GM21360 (cell line): ENCODE measurements around the gene AKAP7.
A peak's percentile ranks its signal among the peaks of the same experiment; 100 is the strongest.

Source experiments
- ATAC-seq: cut with Tn5 transposase; IDR thresholded peaks from one replicate; pipeline ENCODE4 v1.9.1; 2021; ENCODE audit warnings: mild to moderate bottlenecking, moderate library complexity; ENCODE audit not compliant: unreplicated experiment

AKAP7 gene

DNA sequence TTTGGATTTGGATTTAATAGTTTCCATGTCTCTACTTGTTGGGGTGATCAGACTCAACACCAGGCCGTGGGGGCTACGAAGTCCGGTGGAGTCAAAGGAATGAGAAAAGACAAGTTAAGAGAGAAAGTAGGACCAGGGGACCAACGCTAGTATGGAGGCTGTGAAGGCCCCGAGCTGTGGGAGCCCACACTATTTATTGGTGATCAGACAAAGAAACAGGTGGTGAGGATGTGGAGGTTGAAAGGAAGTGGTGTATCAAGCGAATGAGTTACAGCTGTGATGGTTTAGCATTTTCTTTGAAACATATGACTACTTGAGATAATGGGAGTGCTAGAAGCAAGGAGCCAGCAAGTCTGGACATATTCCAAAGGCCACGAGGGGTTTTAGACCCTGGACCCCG lies 62.4 kb downstream of the AKAP7 start:
- no peak for ATAC-seq

DNA sequence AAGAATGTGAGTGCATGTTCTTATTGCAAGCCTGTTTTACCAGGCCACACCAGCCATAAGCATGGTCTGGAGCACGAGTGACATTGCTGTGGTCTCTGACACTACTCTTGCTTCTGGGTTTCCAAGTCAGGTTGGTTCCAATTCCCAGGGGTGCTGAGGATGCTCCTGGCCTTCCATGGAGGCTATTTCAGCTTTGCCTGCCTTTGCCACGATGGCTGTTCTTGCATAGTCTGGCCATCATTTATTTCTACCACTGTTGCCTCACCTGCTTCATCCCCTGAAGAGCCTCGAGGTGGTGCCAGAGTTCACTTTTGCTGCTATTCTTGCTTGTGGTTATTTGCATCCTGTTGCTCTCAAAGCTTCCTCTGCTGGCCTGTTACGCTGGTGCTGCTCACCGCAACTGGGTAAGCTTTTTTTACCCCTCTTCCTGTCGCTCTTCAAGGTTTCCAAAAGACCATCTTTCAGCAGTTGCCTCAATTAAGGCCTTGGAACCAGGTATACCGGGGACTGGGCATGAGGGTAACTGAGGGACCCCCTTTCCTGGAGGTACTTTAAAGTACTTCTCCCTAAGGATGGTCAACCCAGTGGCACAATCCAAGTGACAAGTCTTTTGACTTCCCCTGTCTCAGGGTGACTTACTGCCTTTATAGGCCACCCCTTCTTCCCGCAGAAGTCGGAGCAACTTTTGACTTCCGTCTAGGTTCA lies 64.5 kb downstream of the AKAP7 start:
- ATAC-seq, result peak; percentile 100

DNA sequence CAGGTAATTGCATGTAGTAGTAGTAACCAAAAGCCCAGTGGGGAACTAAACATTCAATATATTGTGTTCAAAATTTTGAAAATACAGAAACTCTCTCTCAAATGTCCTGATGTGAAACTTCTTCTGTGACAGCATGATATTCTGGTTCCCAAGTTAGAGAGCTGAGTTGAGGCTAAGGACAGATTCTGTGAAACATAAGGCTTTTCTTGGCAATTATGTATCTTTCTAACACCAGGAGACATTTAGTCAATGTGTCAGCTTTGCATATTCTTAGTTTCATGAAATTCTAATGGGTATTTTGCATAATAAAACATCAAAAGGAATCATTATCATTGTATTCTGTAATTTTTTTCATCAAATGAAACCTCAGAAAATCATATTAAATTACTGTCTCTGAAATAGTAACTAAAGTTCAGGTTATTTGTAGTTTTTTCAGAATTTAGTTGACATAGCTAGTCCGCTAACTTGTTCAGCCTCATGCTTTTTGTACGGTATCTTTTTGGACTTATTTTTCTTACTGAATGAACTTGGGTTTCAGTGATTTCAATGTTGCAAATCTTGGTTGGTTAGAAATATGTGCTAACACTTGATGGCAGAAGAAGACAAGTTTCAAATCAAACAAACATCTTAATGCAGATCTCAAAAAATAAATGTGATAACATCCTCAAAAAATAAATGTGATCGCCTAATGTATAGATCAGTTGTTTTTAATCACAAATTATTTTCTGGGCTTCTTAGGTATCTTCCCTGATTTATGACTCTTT lies 70.4 kb downstream of the AKAP7 start:
- no peak for ATAC-seq

DNA sequence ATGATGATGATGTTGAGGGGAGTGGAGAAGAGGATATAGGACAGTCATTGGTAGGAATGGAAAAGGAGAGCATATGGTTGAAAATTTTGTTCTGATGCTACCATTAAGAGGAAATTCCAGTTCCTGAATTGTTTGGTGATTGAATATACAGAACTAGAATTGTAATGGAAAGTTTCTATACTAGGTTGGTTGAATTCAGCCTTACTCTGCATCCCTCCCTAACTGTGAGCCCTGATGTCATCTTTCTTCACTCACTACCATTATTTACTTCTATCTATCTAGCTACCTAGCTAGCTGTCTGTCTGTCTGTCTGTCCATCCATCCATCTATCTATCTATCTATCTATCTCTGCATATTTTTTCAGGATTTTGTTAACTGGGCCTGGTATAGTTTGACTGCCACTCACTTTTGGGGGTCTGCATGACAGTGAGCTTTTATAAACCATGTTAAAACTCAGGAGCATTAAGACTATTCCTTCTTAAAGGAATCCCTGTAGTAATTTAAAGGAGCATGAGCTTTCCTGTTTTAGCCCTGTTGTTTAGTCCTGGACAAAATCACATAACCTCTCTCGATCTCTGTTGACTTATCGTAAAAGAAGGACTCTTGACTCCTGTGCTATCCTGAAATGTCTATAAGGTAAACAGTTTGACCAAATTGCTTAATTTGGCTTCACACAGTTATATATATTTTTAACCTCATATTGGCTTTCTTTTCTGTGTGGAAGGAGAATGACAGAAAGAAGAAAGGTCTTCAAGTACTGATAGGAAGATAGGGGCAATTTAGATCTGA lies 71.4 kb downstream of the AKAP7 start:
- ATAC-seq, result no peak

DNA sequence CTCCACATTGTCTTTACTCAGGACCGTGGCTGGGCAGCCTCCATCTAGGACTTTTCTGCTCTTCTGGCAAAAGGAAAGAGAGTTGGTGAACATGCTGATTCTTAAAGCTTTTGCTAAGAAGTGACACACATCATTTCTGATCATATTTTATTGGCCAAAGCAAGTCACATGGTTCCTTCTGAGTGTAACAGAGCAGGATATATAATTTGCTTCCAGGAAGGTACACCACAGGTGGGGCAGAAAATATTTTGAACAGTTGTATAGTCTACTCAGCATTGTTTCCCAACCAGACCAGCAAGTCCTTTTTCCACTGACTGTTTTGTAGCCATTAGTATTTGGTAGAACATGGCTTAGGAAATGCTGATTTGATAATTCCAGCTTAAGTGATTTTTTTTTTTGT lies 73.5 kb downstream of the AKAP7 start:
- no peak for ATAC-seq

DNA sequence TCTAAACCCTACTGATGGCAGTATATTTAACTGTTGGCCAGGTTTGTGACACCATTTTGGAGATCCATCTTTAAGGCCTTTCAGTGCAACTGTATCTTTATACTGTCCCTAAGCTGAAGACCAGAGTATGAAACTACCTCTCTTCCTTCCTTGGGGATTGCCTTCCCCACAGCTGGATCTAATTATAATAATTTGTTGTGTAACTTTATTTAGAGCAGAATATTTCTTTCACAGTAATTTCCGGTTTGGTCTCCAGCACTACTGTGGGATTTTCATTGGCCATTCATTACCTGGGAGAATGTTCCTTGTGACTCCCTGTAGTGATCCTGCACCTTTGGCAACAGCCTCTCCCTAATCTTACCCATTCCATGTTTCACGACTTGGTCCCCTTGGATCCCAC lies 75.2 kb downstream of the AKAP7 start:
- ATAC-seq, result no peak

DNA sequence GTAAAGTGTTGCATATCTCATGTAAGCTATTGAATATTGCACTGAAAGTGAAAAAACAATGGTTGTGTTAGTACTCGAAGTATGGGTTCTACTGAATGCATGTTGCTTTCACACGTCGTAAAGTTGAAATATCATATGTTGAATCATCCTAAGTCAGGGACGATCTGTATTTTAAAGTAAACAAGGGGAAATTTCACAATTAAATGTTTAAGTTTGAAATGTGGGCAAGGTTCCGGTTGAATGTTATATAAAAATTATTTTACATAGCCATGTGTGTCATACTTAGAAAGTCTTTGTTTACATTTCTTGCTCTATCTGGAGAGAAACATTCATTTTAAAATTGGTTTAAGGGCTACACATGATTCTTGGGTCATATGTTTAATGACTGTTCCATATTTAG lies 76.8 kb downstream of the AKAP7 start:
- no peak for ATAC-seq

DNA sequence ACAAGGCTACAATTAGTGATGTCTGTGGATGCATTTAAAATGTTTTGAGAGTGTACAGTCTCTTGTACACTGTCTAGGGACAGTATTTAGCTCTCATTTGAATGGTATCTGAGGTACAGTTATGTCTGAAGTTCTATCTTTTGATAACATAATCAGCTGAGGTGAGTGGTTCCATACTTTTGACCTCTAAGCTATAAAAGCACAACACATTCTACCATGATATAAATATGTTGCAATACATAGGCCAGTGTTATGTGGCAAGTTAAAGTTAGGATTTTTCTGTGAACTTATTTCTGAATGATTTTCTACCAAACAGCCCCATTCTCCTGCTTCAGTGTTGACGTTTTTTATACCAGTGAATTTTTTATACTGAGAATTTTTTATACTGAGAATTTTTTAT lies 77.6 kb downstream of the AKAP7 start:
- no peak for ATAC-seq

DNA sequence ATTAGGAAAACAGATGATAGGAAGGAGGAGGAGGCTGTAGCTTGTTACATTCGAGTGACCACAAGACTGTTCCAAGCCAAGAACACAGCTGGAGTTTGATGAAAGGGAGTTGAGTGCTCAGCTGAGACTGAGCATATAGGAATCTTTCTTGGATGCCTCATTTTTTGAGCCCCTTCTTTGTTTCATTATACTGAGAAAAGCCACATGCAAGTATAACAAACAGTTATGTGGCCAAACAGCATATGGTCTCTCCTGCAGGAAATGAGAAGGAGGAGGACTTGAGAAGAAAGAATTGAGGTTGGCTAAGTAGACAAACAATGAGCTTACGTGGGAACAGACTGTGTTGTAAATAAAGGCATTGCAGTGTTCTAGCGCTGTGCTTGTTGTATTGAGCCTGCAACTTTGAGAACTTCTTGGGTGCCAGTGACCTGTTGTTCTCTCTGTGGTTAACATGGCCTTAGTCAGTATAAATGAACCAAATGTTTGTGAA lies 78.3 kb downstream of the AKAP7 start:
- no peak for ATAC-seq

DNA sequence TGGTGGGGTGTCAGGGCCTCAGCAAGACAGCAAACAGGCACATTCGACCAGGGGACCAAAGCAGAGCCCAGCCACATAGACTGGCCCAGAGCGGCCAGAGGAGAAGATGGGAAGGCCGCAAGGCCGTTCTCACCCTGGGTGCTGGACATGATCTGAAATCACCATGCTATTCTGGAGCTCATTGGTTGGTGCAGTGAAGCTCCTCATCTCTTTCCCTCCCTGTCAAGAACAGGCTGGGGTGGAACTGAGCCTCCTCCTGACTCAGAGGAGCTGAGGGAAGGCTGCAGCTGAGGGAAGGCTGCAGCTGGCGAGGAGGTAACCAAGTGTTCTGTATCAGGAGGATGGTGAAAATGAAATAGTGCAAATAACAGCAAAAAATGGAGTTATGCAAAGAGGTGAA lies 80.0 kb downstream of the AKAP7 start:
- no peak for ATAC-seq

DNA sequence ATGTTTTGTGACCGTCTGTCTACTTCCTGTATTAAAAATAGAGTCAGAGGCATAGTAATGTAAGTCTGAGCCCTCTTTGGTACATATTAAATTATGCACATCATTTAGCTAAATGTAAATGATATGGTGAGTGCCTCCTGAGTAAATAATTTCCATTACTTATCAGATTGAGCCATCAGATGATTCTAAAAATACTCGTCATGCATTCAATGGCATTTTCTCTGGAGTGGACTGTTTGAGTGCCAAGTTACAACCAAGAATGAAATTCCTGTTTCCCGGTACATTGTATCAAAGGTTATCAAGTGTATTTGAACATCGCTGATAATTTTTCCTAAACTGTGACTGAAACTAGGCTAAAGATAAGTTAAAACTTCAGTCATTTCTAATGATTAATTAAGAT lies 81.0 kb downstream of the AKAP7 start:
- ATAC-seq, result no peak

DNA sequence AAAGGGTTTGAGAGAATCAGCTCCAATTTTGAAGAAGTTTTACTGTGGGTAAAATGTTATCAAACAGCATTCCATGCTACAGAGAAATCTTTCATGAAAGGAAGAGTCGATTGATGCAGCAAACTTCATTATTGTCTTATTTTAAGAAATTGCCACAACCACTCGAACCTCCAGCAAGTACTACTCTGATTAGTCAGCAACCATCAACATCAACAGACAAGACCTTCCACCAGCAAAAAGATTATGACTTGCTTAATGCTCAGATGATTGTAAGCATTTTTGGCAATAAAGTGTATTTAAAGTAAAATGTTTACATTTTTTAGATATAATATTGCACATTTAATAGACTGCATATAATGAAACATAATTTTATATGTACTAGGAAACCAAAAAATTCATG lies 87.5 kb downstream of the AKAP7 start:
- ATAC-seq, result no peak

DNA sequence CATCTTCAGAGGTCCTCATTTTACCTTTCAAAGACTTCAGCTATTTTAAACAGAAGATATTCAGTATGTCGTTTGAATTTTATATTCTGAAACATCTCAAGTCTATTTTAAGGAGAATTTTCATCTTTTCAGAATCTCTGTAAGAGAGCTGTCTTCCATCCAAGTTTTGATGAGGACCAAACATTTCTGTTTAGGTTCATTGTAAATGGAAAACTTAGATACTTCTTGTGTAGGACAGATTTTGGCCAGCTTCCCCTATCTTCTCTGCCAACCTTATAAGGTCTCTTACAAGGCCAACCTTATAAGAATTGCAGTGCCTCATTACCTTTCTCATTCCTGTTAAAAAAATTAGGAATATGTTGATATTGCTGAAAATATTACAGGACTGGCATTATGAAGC lies 88.1 kb downstream of the AKAP7 start:
- no peak for ATAC-seq

DNA sequence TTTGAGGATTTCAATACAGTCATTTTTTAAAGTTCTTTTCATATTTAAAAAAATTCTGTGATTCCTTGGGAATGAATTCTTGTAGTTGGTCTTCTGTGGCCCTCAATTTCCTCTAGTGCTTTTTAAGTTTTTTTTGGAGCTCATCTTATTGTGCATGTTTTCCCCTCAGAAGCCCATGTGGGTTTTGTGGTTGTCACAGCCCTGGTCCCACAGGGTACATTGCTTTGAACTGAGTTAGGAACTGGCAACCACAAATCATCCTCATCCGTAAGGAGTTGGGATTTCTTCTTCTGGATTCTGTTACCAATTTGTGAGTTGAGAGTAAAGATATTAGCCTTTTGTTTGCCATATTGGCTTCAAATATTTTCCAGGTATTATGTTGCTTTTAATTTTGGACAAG lies 89.9 kb downstream of the AKAP7 start:
- no peak for ATAC-seq

DNA sequence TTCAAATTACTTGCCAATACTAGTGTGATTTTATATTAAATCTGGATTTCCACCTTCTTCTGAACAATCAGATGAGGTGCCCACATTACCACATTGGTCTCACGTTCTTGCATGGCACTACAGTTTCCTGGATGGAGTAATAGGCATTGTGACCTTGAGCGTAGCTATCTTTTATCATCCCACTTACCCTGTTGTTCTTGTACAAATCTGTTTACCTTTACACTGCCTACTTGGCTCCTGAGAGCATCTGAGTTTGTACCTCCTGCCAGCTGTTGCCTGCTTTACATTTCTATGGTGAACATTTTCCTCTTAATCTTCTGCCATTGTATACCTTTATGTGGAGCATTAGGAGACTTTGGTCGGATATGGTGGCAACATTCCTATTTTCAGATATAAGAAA lies 90.7 kb downstream of the AKAP7 start:
- no peak for ATAC-seq

DNA sequence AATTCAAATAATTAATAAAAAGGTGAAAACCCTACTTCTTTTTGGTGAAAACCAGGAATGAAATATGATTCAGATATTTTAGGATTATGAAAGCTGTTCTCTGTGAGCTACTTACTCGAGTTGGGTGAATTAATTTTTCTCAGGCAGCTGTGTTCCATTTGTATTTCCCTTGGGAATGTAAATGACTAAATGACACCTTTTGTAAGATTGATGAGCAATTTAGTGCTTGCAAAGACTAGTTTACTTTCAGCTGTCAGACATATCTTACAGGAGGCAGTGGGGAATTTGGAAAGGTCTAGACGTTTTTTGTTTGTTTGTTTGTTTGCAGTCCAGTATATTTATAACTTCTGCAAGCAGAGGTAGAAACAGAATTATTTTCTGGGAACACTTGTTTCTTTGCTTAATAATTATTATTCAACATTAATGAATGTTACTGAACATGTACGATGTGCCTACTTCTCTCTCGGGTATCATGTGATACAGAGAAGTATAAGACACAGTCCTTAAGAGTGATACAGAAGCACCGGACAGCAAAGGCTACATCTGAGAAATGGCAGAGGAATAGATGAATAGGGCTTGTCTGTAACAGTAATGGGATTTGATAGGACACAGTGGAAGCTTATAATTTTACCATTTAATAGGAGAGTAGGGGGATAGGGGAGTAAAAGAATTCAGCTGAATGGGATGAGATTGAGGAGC lies 91.3 kb downstream of the AKAP7 start:
- ATAC-seq, result no peak

DNA sequence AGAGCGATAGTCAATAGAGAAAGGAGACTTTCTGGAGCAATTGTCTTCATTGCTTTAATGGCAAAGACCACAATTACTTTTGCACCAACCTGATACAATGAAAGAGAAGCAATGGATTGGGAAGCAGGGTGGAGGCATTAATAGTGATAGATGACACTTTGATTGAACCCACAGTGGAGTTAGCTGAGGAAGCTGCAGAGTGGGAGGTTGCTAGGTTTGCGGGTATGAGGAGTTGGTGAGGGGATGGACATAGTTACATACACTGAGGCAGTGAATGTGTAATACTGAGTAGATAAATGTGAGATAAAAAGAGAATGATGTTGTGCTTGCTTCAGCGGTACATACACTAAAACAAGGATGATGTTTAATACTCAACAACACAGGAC lies 91.9 kb downstream of the AKAP7 start:
- ATAC-seq, result no peak

DNA sequence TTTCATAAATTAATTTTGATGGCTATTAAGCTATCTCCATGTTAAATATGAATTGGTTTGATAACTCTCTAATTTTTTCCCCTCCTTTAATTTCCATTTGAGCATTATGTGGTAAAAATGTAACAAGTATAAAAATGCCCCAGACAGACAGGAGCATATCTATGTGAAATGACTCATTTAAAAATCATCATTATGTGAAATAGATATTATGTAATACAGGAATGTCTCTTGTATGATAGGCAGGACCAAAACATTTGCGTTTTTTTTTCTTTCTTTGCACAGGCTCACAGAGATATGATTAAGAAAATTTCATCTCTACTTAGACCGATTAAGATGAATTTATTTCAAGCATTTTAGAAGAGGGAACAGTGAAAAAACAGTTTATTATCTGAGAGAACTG lies 95.8 kb downstream of the AKAP7 start:
- no peak for ATAC-seq

DNA sequence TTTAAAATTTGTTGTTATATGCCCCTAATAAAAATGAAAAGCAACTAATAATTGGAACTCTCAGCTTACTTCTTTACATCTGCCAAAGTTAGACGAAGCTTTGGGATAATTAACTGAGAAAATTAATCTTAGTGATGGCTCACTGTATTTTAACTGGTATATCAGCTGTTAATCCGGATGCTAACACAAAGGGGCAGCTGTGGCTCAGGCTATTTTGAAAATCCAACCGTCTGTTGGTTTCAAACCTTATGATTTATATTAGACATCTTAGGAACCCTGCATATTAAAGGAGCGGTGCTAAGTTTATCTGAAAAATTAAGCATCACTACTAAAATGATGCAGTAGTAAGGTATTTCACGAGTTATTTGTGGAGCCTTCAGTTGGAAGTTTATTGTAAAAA lies 96.6 kb downstream of the AKAP7 start:
- no peak for ATAC-seq

DNA sequence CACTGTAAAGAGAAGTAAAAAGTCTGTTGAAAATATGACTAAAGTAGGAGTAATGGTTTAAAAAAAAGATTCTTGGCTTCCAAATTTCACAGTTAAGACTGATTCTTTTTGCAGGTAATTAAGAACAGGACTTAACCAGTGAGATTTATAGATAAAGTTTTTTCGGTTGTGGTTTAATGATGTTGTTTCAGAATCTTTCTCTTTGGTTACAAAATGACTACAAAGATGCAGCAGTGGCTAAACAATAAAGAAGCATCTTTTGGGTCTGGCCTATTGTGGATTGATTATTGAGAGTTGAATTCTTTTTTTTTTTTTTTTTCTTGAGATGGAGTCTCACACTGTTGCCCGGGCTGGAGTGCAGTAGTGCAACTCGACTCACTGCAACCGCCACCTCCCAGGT lies 109.7 kb downstream of the AKAP7 start:
- ATAC-seq, result no peak

DNA sequence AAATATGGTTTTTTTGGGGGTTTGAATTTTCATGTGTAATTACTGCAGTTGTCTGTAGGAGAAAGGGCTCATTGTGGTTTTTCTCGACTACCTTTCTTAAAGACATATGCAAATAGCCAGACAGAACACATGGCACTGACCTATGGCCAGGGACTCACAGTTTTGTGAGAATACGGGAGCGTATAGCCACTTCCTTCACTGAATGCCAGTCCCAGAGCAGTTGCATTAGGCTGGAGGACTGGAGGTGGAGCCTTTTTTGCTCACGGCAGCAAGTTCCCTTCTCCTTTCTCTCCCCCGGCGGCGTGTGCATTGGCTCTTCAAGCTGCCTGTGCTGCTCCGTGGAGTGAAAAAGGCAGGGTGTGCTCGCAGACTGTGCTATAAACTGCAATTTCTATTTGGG lies 114.9 kb downstream of the AKAP7 start:
- ATAC-seq, result no peak
